HG03457 (cell line): ENCODE data around the gene C12orf56.
"Not testable (repeated sequence)": the region's sequence is repeated elsewhere in the genome, so short reads cannot be mapped to it uniquely, and the experiment has no call there.

Experiments used
- ATAC-seq: cut with Tn5 transposase; IDR thresholded peaks from one replicate; pipeline ENCODE4 v1.9.1; 2021; ENCODE audit warnings: moderate number of reproducible peaks; ENCODE audit not compliant: unreplicated experiment

Gene C12orf56

GRCh38 chr12:64319540-64320225 lies 70.9 kb downstream of the C12orf56 start:
- ATAC-seq = not testable (repeated sequence)

GRCh38 chr12:64318605-64319004 lies 72.0 kb downstream of the C12orf56 start:
- no peak for ATAC-seq

- no peak for ATAC-seq
Measured at GRCh38 chr12:64311877-64312276, 78.7 kb downstream of the C12orf56 start.

- no peak for ATAC-seq
Measured at GRCh38 chr12:64304571-64304970, 86.0 kb downstream of the C12orf56 start.

- no peak for ATAC-seq
Measured at GRCh38 chr12:64299628-64300027, 90.9 kb downstream of the C12orf56 start.

GRCh38 chr12:64296301-64296700 lies 94.3 kb downstream of the C12orf56 start:
- no peak for ATAC-seq

GRCh38 chr12:64293654-64294364 lies 96.7 kb downstream of the C12orf56 start:
- ATAC-seq = no peak

GRCh38 chr12:64293174-64293573 lies 97.4 kb downstream of the C12orf56 start:
- not testable (repeated sequence) for ATAC-seq

GRCh38 chr12:64286521-64286920 lies 104.0 kb downstream of the C12orf56 start:
- no peak for ATAC-seq

GRCh38 chr12:64284256-64284655 lies 106.3 kb downstream of the C12orf56 start:
- no peak for ATAC-seq

GRCh38 chr12:64278421-64278820 lies 112.1 kb downstream of the C12orf56 start:
- ATAC-seq = no peak

- no peak for ATAC-seq
Measured at GRCh38 chr12:64273527-64274403, 116.8 kb downstream of the C12orf56 start.

- no peak for ATAC-seq
Measured at GRCh38 chr12:64270411-64270810, 120.1 kb downstream of the C12orf56 start.

GRCh38 chr12:64269161-64269560 lies 121.4 kb downstream of the C12orf56 start:
- no peak for ATAC-seq

GRCh38 chr12:64268409-64268808 lies 122.1 kb downstream of the C12orf56 start:
- ATAC-seq = no peak

- no peak for ATAC-seq
Measured at GRCh38 chr12:64265839-64266238, 124.7 kb downstream of the C12orf56 start.

- no peak for ATAC-seq
Measured at GRCh38 chr12:64261813-64262212, 128.7 kb downstream of the C12orf56 start.

GRCh38 chr12:64258576-64258975 lies 132.0 kb downstream of the C12orf56 start:
- no peak for ATAC-seq

GRCh38 chr12:64256166-64256800 lies 134.3 kb downstream of the C12orf56 start:
- ATAC-seq = no peak

GRCh38 chr12:64255249-64255648 lies 135.3 kb downstream of the C12orf56 start:
- ATAC-seq = no peak

- no peak for ATAC-seq
Measured at GRCh38 chr12:64253356-64253755, 137.2 kb downstream of the C12orf56 start.
